DOHH2 (cell line): ENCODE data around the gene PDCD7.

Experiments used
- CTCF ChIP-seq: fragments of 200-600 bp; sonication (generic); IDR thresholded peaks from one replicate; pipeline ENCODE4 v1.5.1; 2014; ENCODE audit warnings: antibody characterized with exemption, mild to moderate bottlenecking, low read depth, low read length; ENCODE audit not compliant: poor library complexity, severe bottlenecking
- EZH2phosphoT487 ChIP-seq: fragments of 200-600 bp; sonication (generic); IDR thresholded peaks from 2 replicates; pipeline ENCODE4 v1.6.1; 2017; ENCODE audit warnings: borderline replicate concordance, mild to moderate bottlenecking, antibody characterized with exemption, low read length, moderate library complexity, mixed read lengths

- no peak for TF ChIP-seq CTCF
- no peak for TF ChIP-seq EZH2phosphoT487
Observed at GRCh38 chr15:65177901-65178300, 44.3 kb upstream of the PDCD7 start.
